ENCODE measurements around the gene PPIP5K1.
"Not testable (repeated sequence)": the region's sequence is repeated elsewhere in the genome, so short reads cannot be mapped to it uniquely, and the experiment has no call there.

The PPIP5K1 gene

DNA sequence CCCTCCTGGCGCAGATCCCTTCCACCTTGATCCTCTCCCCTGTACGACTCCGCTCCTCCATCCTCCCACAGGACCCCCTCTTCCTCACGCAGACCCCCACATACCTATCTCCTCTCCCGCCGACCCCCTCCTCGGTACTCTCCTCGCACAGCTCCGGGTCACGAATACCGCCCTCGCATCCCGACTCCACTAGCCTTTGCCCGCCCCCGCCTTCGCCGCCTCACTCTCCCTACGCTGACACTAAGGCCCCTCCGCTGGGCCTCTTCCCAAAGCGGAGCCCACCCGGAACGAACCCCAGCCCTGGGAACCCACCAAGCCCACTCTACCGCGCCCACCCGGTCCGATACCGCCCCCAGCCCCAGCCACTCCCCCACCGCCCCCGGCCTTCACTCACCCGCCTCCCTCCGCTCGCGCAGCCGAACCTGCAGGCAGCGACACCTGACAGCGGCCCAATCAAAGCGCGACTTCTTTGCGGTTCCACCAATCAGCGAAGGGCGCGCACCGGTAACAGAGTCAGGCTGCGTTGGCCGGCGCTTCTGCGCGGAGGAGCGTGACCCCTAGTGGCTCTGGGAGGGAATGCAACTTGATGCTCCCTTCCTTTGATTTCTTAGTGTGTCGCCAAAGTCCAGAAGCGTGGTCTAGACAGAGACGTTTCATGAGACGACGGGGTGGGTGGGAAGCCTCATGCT lies at the start of gene PPIP5K1:
Gene PPIP5K1 (minus strand): TSS at position 431 of the 689 bp plus-strand sequence. CDS start 5,704 bp downstream, outside the sequence.
- not testable (repeated sequence) for DNase-seq

DNA sequence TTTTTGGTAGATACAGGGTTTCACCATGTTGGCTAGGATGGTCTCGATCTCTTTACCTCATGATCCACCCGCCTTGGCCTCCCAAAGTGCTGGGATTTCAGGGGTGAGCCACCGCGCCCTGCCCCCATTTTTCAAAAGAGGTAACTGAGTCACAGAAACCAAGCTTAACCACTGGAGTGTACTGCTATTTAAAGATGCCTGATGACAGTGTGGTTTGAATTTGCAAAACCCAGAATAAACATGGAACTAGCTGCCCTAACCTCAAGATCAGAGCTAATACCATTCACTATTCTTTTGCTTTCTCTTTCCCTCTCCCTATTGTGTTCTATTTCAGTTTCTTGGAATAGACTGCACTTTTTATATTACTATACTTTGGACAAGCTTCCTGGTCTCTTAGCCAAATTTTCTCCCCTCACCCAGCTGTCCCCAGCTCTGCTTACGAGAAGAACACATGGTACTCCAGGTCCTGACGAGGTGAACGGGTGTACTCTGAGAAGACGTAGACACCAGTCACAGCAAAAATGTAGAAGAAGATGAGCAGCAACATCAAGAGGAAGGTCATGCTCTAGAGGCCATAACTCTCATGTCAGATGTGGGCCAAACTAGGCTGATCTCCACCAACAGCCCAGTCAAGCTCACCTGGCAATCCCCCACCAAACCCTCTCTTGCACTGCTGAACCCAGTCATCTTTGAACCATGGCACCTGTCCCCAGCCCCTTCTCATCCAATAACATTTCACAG lies 48.6 kb upstream of the PPIP5K1 start:
- not testable (repeated sequence) for DNase-seq

DNA sequence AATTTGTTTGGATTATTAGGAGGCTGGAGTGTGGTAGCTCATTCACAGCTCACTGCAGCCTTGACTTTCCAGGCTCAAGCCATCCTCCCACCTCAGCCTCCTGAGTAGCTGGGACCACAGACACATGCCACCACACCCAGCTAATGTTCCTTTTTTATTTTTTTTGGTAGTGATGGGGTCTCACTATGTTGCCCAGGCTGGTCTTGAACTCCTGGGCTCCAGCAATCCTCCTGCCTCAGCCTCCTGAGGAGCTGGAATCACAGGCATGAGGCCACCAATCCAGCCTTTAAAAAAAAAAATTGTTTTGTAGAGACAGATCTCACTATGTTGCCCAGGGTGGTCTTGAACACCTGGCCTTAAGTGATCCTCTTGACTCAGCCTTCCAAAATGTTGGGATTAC lies 36.9 kb upstream of the PPIP5K1 start:
- not testable (repeated sequence) for DNase-seq

DNA sequence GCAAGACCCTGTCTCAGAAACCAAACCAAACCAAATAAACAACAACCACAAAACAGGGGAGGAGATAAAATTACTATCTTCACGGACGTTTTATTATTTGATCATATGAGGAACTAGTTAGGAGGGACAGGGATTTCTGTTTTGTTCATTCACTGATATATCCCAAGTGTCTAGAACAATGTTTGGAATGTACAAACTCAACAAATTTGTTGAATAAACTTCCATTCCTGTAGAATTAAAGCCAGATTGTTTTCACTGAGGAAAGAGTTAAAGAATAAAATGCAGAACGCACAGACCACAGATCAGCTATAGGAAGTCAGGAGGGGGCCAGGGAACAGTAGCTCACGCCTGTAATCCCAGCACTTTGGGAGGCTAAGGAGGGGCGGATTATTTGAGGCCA lies 35.1 kb upstream of the PPIP5K1 start:
- DNase-seq = no peak

DNA sequence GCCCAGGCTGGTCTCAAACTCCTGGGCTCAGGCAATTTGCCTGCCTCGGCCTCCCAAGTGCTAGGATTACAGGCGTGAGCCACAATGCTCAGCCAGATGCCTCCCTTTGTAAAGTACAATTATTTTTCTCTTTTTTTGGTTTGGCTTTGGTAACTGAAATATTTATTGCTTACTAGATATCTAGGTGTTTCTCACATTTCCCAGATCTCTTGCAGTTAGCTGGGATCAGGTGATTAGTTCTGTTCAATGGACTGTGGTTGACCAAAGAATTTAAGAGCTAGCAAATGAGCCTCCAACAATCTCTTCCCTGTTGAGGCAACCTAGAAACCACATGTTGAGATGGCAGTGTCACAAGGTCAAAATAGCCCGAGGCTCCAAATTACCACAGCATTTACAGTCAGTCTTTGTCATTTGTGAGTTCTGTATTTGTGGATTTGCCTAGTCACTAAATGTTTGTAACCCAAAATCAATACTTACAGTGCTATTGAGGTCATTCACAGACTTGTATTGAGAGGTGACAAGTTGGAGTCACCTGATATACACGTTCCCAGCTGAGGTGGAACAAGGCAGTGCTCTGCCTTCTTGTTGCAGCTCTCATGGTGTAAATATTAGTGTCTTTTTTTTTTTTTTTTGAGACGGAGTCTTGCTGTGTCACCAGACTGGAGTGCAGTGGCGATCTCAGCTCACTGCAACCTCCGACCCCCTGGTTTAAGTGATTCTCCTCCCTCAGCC lies 32.2 kb upstream of the PPIP5K1 start:
- DNase-seq = not testable (repeated sequence)

DNA sequence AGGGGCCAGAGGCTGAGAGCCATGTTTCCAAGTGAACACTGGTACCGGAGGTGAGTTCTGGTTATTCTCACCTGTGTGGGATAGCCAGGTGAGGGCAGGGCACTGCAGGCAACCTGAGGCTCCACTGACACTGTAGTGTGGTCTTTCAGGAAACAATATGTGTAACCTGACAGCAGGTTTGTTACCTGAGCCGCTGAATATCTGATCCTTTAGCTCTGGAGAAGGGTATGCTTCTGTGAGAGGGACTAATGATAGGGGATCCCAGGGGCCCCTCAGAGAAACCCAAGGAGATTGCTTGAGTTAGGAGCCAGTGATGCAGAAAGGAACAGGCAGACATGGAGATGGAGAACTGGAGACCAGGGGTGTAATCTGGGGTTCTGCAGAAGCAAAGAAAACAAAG lies 28.7 kb upstream of the PPIP5K1 start, which contains the start of gene STRC:
Gene STRC (minus strand): TSS at position 101 of the 400 bp plus-strand sequence. CDS start 78 bp downstream, at position 23.
- DNase-seq = not testable (repeated sequence)

DNA sequence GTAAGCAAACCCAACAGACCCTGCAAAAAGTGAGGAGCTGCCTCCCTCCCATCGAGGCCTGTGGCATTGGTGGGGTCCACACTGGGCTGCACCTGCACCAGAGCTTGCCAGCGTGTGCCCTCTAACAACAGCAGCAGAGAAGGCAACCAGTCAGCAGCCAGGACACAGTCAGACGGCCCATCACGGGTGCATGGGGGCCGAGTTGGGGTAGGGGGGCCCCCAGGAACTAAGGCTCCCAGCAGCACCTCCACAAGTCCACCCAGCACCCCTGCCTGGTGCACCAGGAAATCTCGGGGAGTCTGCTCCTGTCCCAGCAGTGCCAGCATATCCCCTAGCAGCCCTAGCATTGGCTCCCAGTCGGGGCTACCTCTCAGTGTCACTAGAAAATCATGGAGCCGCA lies 27.7 kb upstream of the PPIP5K1 start:
- not testable (repeated sequence) for DNase-seq

DNA sequence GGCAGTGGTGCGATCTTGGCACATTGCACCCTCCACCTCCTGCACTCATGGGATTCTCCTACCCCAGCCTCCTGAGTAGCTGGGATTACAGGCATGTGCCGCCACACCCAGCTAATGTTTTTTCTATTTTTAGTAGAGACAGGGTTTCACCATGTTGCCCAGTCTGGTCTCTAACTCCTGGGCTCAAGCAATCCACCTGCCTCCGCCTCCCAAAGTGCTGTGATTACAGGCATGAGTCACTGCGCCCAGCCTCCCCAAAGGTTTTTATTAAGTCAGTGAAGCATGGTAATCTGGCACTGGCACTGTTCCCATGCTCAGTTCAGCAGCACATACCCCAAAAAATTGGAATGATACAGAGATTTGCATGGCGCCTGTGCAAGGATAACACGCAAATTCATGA lies 12.2 kb upstream of the PPIP5K1 start:
- DNase-seq = not testable (repeated sequence)

DNA sequence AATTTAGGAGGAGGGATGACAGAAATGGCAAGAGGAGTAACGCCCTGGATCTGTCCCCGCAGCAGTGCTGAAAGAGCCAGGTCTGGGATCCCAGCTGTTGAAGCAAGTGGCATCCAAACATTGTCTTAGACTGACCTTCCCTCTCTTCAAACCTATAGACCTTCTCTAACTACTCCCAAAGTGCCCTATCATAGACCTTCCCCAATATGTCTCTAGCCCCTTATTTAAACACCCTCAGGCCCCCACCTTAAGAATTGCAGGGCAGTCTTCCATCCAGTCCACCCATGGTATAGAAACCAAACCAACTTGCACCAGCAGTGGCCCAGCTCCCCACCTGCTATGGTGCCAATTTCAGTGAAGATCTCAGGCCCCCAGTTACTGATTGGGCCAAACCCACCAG lies 10.2 kb upstream of the PPIP5K1 start:
- DNase-seq = not testable (repeated sequence)

DNA sequence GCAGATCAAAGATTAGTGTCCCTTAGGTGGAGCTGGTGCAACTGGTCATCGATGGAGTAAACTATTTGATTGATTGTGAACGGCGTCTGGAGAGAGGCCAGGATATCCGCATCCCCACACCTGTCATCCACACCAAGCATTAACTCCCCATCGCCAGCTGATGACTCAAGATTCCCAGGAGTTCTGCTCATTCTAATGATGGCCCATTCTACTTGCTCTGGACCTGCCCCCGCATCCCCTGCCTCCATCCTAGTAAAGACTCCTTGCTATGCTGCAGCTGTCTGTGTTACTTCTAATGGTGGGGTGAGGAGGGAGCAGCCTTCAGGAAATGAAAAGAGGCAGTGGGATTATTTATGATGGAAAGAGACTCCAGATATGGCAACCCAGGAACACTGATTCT lies 9.1 kb upstream of the PPIP5K1 start:
- DNase-seq = not testable (repeated sequence)

DNA sequence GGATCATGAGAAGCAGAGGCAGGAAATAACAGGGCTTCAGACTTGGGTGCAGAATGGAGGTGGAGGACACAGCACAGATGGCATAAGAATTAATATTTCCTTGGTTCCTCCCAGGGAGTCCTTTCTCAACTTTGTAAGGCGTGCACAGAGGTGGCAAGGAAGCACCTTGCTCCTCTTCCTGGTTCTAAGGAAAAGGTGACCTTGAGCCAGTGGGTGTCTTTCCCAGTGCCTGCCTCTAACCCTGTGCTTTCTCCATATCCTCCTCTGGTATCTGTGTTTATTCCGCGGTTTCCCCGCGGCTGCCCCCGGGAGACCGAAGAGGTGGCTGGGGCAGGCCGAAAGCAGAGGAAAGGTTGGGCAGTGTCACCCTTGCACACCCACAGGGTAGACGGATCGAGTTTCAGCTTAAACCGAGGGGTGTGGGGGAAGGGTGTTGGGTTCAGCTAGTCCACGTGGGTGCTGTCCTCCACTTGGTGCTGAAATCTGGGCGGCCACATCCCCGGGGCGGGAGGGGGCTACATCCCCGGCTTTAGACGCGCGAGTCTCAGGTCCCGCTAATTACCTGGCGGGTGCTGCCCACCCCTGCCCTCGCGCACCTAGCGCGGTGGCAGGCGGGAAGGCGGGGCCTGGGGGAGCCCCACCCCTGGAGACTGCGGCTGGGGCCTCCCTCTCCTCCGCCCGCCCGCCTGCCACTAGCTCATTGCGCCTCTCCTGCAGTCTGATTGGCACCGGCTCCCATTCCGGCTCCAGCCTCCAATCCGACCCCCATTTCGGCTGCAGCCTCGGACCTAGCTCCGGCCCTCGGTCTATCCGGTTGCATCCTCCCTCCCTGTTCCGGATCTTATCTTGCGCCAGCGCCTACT lies 3.6 kb upstream of the PPIP5K1 start, which contains the start of gene CKMT1B:
Gene CKMT1B (plus strand): TSS at position 700 of the 863 bp plus-strand sequence. CDS start 192 bp downstream, outside the sequence.
- DNase-seq = not testable (repeated sequence)

DNA sequence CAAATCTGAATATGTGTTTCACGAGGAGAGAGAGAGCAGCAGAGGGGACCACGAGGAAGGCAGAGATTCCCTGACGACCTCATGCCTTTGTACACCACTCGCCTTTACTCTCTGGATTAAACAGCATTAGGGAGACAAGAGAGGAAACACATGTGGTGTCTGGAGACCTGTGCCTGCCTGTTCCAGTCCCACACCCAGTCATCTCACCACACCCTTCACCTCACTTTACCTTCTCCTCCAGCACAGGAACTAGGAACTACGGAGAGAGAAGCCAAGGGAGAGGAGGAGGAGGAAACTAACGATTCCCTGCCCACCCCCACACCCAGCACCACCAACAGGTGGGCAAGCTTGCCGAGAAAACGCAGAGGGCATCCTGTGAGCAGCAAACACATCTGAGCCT lies 2.8 kb upstream of the PPIP5K1 start:
- not testable (repeated sequence) for DNase-seq

DNA sequence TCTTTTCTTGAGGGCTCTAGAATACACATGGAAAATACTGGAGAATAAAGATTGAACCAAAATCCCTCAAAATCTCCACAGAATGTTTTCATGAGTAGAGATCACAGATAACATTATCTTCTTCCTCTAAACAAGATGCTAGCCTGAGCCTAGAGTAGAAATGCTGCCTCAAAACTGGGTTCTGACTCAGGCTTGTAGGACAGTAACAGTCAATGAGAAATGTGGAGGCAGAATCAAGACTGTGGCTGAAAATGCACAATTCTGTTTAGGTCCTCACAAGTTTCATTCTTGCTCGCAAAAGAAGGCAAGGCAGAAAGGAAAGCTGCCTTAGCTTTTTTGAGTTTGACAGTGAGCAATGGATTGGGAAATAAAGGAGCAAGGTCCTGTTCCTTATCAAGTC lies 15.4 kb downstream of the PPIP5K1 start:
- DNase-seq = not testable (repeated sequence)

DNA sequence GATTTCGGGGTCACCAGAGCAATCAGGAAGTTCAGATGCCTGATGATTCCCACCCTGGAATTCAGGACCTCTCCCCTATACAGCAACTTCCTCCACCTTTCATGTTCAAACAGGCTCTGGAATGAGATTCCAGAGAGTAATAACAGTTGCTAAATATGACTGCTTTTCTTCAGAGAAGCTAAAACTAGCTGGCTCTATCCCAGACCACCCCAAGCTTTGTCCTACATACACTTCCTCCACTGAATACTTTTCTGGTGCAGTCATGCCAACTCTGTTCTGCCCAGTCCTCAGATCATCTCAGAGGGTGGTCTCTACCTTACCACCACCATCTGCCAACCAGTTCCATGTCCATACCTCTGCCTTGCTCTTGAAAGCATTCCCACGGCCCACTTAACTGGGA lies 23.4 kb downstream of the PPIP5K1 start:
- not testable (repeated sequence) for DNase-seq

DNA sequence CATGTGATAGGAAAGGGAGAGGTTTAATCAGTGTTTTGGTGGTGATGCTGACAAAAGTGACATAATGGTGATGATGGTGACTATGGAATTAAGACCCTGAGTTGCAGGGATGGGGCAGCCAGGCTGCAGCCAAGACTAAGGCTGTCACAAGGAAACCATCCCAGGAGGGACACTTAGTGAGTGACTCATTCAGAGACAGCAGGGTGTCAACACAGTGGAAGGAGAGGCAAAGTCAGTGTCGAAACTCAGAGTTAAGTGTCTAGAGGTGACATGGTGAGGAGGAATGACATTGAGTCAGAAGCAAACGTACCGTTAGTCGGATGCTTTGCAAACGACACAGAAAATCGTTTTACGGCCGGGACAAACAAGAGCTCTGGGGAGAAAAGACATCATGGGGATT lies 26.2 kb downstream of the PPIP5K1 start:
- DNase-seq = not testable (repeated sequence)

DNA sequence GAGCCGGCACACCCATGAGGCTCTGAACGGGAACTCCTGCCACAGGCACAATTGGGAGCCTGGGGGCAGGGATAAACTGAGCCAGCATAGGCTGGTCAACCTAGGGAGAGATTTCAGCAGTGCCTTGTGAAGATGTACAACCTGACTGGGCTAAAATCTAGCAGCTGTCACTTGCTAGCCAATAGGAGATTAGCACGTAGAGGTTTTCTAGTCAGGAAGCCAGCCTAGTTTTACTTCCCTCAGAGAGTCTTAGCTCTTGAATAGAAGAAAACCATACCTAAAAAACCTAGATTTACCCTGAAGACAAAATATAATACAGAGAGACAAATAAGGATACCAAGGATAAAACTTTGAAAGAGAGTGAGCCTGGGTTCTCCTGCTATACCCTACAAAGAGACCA lies 27.3 kb downstream of the PPIP5K1 start:
- DNase-seq = not testable (repeated sequence)

DNA sequence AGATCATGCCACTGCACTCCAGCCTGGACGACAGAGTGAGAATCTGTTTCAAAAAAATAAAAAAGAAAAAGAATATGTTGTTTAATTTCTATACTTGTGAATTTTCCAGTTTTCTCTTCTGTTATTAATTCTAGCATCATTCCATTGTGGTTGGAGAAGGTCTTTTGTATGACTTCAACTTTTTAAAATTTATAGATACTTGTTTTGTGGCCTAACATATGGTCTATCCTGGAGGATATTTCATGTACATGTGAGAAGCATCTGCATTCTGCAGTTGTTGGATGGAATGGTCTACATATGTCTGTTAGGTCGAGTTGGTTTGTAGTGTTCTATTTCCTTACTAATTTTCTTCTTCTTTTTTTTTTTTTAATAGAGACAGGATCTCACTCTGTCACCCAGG lies 37.0 kb downstream of the PPIP5K1 start:
- no peak for DNase-seq

DNA sequence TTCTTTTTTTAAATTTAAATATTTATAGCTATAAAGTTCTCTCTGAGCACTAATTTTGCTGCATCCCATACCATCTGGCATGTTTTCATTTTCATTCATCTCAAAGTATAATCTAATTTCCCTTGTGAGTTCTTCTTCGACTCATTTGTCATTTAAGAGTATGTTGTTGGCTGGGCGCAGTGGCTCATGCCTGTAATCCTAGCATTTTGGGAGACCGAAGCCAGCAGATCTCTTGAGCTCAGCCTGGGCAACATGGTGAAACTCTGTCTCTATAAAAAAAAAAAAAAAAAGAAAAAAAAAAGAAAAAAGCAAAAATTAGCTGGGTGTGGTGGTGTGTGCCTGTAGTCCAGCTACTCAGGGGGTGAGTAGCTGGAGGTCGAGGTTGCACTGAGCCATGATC lies 37.8 kb downstream of the PPIP5K1 start:
- no peak for DNase-seq

DNA sequence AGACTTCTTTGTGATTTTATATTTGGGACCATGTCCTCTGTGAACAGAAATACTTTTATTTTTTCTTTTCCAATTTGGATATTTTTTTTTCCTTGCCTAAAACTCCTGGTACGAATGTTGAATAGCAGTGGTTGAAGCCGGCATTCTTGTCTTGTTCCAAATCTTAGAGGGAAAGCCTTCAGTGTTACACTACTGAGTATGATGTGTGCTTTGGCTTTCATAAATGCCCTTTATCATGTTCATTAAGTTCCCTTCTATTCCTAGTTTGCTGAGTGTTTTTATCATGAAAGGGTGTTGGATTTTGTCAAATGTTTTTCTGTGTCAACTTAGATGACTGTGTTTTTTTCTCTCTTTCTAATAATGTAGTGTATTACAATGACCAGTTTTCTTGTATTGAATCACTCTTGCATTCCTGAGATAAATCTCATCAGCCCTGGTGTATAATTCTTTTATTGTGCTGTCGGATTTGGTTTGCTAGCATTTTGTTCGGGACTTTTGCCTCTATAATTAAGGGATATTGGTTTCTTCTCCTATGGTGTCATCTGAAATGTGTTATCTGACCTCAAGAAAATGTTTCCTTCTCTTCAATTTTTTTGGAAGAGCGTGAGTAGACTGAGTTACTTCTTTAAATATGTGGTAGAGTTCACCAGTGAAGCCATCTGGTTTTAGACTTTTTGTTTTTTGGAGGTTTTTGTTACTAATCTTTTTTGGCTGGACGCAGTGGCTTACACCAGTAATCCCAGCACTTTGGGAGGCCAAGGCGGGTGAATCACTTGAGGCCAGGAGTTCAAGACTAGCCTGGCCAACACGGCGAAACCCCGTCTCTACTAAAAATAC lies 39.3 kb downstream of the PPIP5K1 start:
- DNase-seq = no peak

DNA sequence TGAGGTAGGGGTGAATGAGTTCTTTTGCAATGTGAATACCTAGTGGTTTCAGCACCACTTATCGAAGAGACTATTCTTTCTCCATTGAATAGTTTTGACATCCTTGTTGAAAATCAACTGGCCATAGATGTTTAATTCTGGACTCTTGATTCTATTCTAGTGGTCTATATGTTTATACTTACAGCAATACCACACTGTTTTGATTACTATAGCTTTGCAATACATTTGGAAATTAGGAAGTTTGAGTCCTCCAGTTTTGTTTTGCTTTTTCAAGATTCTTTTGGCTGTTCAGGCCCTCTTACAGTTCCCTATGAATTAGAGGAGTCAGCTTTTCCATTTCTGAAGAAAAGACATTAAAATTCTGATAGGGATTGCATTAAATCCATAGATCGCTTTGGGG lies 42.5 kb downstream of the PPIP5K1 start:
- DNase-seq = no peak

DNA sequence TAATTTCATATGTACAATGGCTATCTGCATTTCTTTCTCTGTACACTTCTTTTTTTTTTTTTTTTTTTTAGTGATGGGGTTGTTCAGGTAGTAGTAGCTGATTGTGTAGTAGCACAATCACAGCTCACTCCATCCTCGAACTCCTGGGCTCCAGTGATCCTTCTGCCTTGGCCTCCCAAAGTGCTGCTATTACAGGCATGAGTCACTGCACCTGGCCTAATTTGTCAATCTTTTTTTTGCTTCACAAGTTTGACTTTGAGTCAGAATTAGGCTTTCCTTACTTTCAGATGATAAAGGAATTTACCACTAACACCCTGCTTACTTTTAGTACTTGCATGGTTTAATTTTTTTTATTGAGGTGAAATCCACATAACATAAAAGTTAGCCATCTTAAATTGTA lies 44.6 kb downstream of the PPIP5K1 start:
- DNase-seq = no peak

Measured in NCI-H1930 (cell line).